ENCODE data around the gene SSU72.

Gene SSU72

DNA sequence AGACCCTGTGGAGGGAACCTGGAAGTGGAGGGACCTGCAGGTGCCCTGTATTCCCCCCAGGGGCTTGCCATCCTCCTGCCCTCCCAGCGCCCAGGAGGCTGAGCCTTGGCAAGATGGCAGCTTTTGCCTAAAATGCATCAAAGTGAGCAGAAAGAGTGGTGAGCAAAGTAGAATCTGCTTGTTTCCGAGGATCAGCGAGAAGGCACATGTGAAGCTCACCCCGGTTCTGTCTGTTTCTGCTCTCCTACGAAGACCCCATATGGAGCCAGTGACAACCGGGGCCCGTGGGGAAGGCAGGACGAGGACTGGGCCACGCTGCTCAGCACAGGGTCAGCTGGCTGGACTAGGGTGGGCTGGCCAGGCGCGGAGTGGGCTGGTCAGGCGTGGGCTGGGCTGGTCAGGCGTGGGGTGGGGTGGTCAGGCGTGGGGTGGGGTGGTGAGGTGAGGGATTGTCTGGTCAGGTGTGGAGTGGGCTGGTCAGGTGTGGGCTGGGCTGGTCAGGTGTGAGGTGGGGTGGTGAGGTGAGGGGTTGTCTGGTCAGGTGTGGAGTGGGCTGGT lies 30.4 kb upstream of the SSU72 start:
- no peak overlapping the region for H3K4me3 ChIP-seq (ENCODE audit: low read depth in 1 of 2, low read length in 2 of 2)
- H3K27me3 ChIP-seq (ENCODE audit: insufficient read depth, low read length, poor library complexity): no peaks in the 10 kb centered on the region
- TF ChIP-seq, protein P1, sequence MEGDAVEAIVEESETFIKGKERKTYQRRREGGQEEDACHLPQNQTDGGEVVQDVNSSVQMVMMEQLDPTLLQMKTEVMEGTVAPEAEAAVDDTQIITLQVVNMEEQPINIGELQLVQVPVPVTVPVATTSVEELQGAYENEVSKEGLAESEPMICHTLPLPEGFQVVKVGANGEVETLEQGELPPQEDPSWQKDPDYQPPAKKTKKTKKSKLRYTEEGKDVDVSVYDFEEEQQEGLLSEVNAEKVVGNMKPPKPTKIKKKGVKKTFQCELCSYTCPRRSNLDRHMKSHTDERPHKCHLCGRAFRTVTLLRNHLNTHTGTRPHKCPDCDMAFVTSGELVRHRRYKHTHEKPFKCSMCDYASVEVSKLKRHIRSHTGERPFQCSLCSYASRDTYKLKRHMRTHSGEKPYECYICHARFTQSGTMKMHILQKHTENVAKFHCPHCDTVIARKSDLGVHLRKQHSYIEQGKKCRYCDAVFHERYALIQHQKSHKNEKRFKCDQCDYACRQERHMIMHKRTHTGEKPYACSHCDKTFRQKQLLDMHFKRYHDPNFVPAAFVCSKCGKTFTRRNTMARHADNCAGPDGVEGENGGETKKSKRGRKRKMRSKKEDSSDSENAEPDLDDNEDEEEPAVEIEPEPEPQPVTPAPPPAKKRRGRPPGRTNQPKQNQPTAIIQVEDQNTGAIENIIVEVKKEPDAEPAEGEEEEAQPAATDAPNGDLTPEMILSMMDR (IDR thresholded peaks at IDR 0.05; ENCODE audit: borderline replicate concordance, extremely low read depth, low read length, poor library complexity, severe bottlenecking): no peak
- no peak for TF ChIP-seq EZH2 (IDR thresholded peaks at IDR 0.05; ENCODE audit: borderline replicate concordance, low read depth, low read length, severe bottlenecking)
- DNase-seq: no peak
- H3K4me2 ChIP-seq (ENCODE audit: insufficient read depth, low read length): no peak overlapping the region
- no peak overlapping the region for H3K27ac ChIP-seq (ENCODE audit: low read length)
- no peaks in the 10 kb centered on the region for H3K79me2 ChIP-seq (ENCODE audit: insufficient read depth, low read length)
- no peak overlapping the region for H2AFZ ChIP-seq (ENCODE audit: low read depth, low read length)
- H3K36me3 ChIP-seq (ENCODE audit: insufficient read depth, low read length): no peaks in the 10 kb centered on the region
- ATAC-seq (ENCODE audit: insufficient read depth, low read depth): 0 out of 3 replicates have a peak, but pooled peaks have one; percentile 19
- H4K20me1 ChIP-seq (ENCODE audit: insufficient read depth, low read length): no peaks in the 10 kb centered on the region
- no peaks in the 10 kb centered on the region for H3K4me1 ChIP-seq (ENCODE audit: insufficient read depth, low read length)
- no peak overlapping the region for H3K9ac ChIP-seq (ENCODE audit: low read depth, low read length)
- H3K9me3 ChIP-seq (ENCODE audit: insufficient read depth, low read length, severe bottlenecking): no peaks in the 10 kb centered on the region

DNA sequence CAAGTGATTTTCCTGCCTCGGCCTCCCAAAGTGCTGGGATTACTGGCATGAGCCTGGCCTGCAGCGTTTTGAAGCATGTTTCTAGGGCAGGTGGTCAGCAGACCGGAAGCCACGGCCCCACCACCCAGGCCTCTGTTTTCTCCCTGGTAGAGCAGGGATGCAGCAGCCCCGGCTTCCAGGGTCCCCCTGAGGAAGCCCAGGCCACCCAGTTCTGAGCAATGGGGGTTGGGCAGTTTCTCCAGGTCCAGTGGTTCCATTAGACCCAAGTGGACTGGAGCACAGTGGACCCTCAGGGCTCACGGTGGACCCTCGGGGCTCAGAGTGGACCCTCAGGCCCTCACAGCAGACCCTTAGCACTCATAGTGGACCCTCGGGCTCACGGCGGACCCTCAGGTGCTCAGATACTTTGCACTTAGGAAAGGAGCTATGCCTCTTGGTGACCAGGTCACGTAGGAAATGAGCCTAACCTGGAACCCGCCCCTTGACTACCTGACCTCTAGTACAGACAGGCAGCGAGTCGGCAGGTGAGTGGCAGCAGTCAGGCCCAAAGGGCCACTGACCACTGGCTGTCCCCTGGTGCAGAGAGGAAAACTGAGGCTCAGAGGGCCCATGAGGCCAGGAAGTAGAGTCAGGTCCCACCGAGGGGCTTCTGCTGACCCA lies 29.8 kb upstream of the SSU72 start:
- no peaks in the 10 kb centered on the region for H3K9me3 ChIP-seq (ENCODE audit: insufficient read depth, low read length, severe bottlenecking)
- H3K27ac ChIP-seq (ENCODE audit: low read length): no peak overlapping the region
- no peaks in the 10 kb centered on the region for H3K79me2 ChIP-seq (ENCODE audit: insufficient read depth, low read length)
- H3K36me3 ChIP-seq (ENCODE audit: insufficient read depth, low read length): no peaks in the 10 kb centered on the region
- H3K4me2 ChIP-seq (ENCODE audit: insufficient read depth, low read length): no peak overlapping the region
- H3K9ac ChIP-seq (ENCODE audit: low read depth, low read length): no peak overlapping the region
- H3K27me3 ChIP-seq (ENCODE audit: insufficient read depth, low read length, poor library complexity): no peaks in the 10 kb centered on the region
- DNase-seq (no peak), ATAC-seq (ENCODE audit: insufficient read depth, low read depth) (no peak)
- no peak overlapping the region for H3K4me3 ChIP-seq (ENCODE audit: low read depth in 1 of 2, low read length in 2 of 2)
- H3K4me1 ChIP-seq (ENCODE audit: insufficient read depth, low read length): no peaks in the 10 kb centered on the region
- H4K20me1 ChIP-seq (ENCODE audit: insufficient read depth, low read length): no peaks in the 10 kb centered on the region
- TF ChIP-seq, protein P1 (IDR thresholded peaks at IDR 0.05; ENCODE audit: borderline replicate concordance, extremely low read depth, low read length, poor library complexity, severe bottlenecking): no peak
- TF ChIP-seq EZH2 (IDR thresholded peaks at IDR 0.05; ENCODE audit: borderline replicate concordance, low read depth, low read length, severe bottlenecking): no peak
- H2AFZ ChIP-seq (ENCODE audit: low read depth, low read length): no peak overlapping the region

DNA sequence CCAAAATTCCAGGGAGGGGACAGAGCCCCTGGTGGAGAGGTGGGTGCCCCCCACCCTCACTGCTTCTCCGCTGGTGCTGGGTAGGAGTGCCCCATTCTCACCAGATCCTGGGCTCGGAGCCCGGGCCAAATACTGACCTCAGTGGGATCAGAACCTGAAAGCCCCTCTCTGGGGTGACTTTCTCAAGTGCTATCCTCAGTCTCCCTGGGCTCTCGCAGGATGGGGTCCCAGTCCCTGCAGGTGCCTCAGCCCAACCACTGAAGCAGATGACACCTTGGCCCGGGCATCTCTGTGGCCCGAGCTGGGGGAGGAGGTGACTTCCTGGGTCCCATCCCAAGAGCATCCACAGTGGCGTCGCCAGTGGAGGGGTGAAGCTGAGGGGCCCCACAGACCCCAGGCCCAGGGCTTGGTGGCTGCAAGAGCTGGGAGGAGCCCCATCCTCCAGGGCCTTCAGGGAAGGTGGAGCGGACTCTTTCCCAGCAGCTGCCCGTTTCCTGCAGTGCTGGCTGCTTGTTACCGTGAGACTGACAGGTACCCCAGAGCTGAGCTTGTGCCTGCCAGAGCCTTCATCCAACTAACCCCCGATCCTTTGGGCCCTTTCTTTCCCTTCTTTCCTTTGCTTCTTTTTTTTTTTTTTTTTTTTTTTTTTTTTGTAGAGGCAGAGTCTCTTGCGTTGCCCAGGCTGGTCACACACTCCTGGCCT lies 29.2 kb upstream of the SSU72 start:
- H3K4me2 ChIP-seq (ENCODE audit: insufficient read depth, low read length): no peak overlapping the region
- no peaks in the 10 kb centered on the region for H3K9me3 ChIP-seq (ENCODE audit: insufficient read depth, low read length, severe bottlenecking)
- no peaks in the 10 kb centered on the region for H4K20me1 ChIP-seq (ENCODE audit: insufficient read depth, low read length)
- TF ChIP-seq, protein P1 (IDR thresholded peaks at IDR 0.05; ENCODE audit: borderline replicate concordance, extremely low read depth, low read length, poor library complexity, severe bottlenecking): no peak
- TF ChIP-seq EZH2 (IDR thresholded peaks at IDR 0.05; ENCODE audit: borderline replicate concordance, low read depth, low read length, severe bottlenecking): no peak
- H3K27me3 ChIP-seq (ENCODE audit: insufficient read depth, low read length, poor library complexity): no peaks in the 10 kb centered on the region
- DNase-seq (no peak), ATAC-seq (ENCODE audit: insufficient read depth, low read depth) (no peak)
- no peaks in the 10 kb centered on the region for H3K4me1 ChIP-seq (ENCODE audit: insufficient read depth, low read length)
- no peak overlapping the region for H3K27ac ChIP-seq (ENCODE audit: low read length)
- H2AFZ ChIP-seq (ENCODE audit: low read depth, low read length): no peak overlapping the region
- no peak overlapping the region for H3K4me3 ChIP-seq (ENCODE audit: low read depth in 1 of 2, low read length in 2 of 2)
- no peak overlapping the region for H3K9ac ChIP-seq (ENCODE audit: low read depth, low read length)
- H3K36me3 ChIP-seq (ENCODE audit: insufficient read depth, low read length): no peaks in the 10 kb centered on the region
- H3K79me2 ChIP-seq (ENCODE audit: insufficient read depth, low read length): no peaks in the 10 kb centered on the region
